Fibroblast of pulmonary artery (primary cell): ENCODE results near the gene MICALL1.

Experiments used
- DNase-seq: peaks from one replicate; pipeline ENCODE4 v3.0.0-alpha.2; 2010; ENCODE audit warnings: low read depth
- H3K4me3 ChIP-seq: replicated peaks from 2 replicates; pipeline ENCODE4 v1.5.1; 2011; ENCODE audit warnings: low read depth, mild to moderate bottlenecking, control low read depth, low read length, moderate library complexity
- TF ChIP-seq, protein P1 (sequence below): IDR thresholded peaks from 2 replicates; pipeline ENCODE4 v1.5.1; 2011; ENCODE audit warnings: mild to moderate bottlenecking, control low read depth, low read length, inconsistent platforms; ENCODE audit errors: missing control alignments

Gene MICALL1

DNA sequence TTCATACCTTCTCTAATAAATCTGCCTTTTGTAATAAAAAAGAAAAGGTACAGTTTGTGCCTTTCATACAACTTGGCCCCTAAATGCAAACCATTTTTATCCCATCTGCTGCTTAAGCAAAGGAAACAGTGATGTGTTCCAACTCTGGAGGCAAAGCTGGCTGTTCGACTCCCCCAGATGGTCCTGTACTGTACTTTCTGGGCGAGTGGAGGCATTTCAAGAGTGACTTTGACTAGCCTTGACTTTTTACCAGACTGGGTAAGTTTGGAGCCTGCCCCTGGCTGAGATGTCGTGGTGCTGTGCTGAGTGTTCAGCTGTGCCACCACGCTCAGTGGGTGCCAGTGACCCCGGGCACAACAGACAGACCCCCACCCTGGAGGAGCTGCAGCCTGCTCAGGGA lies 10.2 kb downstream of the MICALL1 start:
- DNase-seq, result no peak
- TF ChIP-seq, protein P1, sequence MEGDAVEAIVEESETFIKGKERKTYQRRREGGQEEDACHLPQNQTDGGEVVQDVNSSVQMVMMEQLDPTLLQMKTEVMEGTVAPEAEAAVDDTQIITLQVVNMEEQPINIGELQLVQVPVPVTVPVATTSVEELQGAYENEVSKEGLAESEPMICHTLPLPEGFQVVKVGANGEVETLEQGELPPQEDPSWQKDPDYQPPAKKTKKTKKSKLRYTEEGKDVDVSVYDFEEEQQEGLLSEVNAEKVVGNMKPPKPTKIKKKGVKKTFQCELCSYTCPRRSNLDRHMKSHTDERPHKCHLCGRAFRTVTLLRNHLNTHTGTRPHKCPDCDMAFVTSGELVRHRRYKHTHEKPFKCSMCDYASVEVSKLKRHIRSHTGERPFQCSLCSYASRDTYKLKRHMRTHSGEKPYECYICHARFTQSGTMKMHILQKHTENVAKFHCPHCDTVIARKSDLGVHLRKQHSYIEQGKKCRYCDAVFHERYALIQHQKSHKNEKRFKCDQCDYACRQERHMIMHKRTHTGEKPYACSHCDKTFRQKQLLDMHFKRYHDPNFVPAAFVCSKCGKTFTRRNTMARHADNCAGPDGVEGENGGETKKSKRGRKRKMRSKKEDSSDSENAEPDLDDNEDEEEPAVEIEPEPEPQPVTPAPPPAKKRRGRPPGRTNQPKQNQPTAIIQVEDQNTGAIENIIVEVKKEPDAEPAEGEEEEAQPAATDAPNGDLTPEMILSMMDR, result no peak
- H3K4me3 ChIP-seq, result no peak overlapping the region

DNA sequence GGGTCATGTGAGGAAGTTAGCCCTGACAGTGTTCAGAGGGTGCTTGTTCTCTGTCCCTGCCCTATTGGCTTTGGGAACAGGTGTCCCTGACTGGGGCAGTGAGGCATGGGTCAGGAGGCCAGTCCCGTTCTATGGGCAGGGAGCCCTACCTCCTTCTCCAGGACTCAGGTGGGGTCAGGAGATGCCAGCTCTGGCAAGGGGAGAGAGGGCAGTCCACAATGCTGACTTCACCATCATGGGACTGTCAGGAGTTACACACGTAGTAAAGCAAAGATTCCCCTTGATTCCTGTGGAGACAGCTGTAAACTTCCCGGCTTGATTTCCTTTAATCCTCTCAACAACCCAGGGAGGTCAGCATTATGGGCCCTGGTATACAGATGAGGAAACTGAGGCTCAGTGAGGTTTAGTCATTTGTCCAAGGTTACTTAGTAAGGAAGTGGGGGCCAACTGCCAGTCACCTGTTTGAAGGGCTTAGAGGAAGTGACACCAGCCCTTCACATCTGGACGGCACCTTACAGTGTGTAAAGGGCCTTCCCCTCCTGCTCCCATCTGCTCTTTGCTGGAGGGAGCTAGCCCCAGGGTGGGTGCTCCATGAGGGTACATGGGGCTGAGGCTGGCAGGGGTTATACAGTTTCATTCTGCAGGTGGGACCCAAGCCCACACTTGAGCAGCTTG lies 11.9 kb downstream of the MICALL1 start:
- no peak for DNase-seq
- TF ChIP-seq, protein P1, result no peak
- H3K4me3 ChIP-seq, result no peak overlapping the region

DNA sequence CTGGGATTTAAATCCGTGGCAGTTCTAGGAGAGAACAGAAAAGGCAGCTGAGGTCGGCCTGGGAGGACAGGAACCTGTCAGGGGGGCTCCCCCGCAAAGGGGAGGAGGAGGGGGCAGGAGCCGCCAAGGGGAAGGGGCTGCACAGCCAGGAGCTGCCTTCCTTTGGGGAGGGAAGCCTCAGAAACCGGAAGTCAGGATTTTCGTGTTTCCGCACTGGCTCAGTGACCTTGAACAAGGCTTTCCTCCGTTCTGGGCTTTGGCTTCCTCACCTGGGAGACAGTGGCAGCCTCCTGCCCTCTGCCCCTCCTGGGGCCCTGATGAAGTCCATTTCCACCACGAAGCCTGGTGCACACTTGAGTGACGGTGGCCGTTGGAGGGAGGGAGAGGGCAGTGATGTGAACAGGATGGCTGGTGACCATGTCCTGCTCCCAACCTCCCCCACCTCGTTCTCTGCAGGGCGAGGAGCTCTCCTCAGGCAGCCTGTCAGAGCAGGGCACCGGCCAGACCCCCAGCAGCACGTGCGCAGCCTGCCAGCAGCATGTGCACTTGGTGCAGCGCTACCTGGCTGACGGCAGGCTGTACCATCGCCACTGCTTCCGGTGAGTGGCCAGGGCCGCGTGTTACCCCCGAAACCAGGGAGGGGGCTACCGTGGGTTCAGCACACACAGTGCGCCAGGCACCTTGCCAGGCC lies 12.6 kb downstream of the MICALL1 start:
- no peak for DNase-seq
- TF ChIP-seq, protein P1, result no peak
- no peak overlapping the region for H3K4me3 ChIP-seq

DNA sequence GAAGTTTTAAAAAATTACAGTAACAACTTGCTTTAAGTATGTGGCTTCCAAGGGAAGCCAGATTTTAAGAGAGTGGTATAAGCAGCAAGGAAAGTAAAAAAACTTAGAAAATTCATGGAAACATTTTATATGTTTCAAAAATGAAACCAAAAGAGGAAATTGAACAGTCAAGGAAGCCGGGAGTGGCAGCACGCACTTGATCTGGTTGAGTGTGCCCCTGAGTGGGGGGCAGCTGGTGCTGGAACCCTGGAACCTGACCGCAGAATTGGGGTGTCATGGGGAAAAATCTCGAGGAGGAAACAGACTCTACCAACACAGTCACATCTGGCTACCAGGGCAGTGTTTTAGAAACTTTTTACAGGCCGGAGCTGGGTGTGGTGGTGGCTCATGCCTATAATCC lies 14.0 kb downstream of the MICALL1 start:
- TF ChIP-seq, protein P1, result no peak
- H3K4me3 ChIP-seq, result no peak overlapping the region

DNA sequence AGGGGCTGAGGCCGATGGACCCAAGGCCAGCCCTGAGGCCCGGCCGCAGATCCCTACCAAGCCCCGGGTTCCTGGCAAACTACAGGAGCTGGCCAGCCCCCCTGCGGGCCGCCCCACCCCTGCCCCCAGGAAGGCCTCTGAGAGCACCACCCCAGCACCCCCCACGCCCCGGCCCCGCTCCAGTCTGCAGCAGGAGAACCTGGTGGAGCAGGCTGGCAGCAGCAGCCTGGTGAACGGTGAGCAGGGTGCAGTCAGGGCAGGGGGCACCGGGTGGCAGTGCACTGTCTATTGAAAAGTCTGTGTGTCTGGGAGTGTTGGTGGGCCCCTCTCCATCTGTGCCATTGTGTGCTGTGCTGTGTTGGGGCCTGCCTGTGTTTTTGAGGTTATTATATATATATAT lies 16.1 kb downstream of the MICALL1 start:
- TF ChIP-seq, protein P1, result no peak
- no peak overlapping the region for H3K4me3 ChIP-seq
- no peak for DNase-seq

More for the DNA sequence above, 14.0 kb downstream of the MICALL1 start:
- no peak for DNase-seq

DNA sequence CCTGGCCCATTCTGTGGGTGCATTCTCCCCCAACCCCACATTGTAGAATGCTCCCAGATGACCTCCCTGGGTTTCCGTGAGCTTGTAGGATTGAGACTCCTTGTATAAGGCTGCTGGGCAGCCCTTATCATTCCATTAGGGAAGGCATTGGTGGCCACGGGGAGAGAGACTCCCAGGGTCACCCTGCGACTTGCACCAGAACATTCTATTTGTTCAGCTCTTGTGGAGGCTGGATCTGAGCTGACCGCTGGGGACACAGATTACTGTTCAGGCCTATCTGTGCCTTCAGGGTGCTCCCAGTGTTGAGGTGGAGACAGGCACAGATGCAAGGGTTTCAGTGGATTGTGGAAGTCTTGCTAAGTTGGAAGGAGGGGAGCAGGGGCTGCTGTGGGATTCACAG lies 17.8 kb downstream of the MICALL1 start:
- TF ChIP-seq, protein P1, result no peak
- DNase-seq, result no peak
- no peak overlapping the region for H3K4me3 ChIP-seq
